Esophagus muscularis mucosa (tissue), 4 donors: ENCODE measurements around the gene USP35. TPM values are rescaled to one million over a fixed set of nuclear protein-coding genes. Genes with fewer than 3 reads are reported as not detected.

ENCODE experiments used
- DNase-seq: peaks from one replicate; pipeline ENCODE4 v3.0.0-alpha.2; 2017; ENCODE audit errors: extremely low spot score
- H3K27ac ChIP-seq, 4 donors: fragments of 200-600 bp; sonication (generic); replicated peaks in 1 of 4; 1 replicate in 3 of 4; 2 replicates in 1 of 4; pipeline ENCODE4 v1.5.1; 2016 to 2019; ENCODE audit warnings: mild to moderate bottlenecking in 1 of 4
- H3K27me3 ChIP-seq, 4 donors: fragments of 200-600 bp; sonication (generic); one replicate each; pipeline versions ENCODE4 v1.5.1 to v1.6.0; 2016 to 2019
- H3K36me3 ChIP-seq, 4 donors: fragments of 200-600 bp; sonication (generic); one replicate each; pipeline ENCODE4 v1.5.1; 2016 to 2019
- H3K4me1 ChIP-seq, 4 donors: fragments of 200-600 bp; sonication (generic); one replicate each; pipeline ENCODE4 v1.5.1; 2016 to 2019
- H3K4me3 ChIP-seq, 4 donors: fragments of 200-600 bp; sonication (generic); 1 replicate in 2 of 4; 2 replicates in 2 of 4; pipeline ENCODE4 v1.5.1; 2016 to 2019; ENCODE audit warnings: mild to moderate bottlenecking in 4 of 4, moderate library complexity in 1 of 4
- H3K9me3 ChIP-seq, 4 donors: fragments of 200-600 bp; sonication (generic); 1 replicate in 3 of 4; 2 replicates in 1 of 4; pipeline ENCODE4 v1.5.1; 2016 to 2019
- EP300 ChIP-seq: sonication (generic); formaldehyde crosslinking; IDR thresholded peaks from one replicate; pipeline ENCODE4 v1.6.1; 2017; ENCODE audit warnings: antibody characterized with exemption
- POLR2A ChIP-seq: fragments of 450-650 bp; IDR thresholded peaks from one replicate; pipeline ENCODE4 v1.6.1; 2017; ENCODE audit warnings: antibody characterized with exemption, moderate library complexity, mild to moderate bottlenecking, low read depth
- POLR2AphosphoS5 ChIP-seq, 2 donors: sonication (generic); formaldehyde crosslinking; IDR thresholded peaks; one replicate each; pipeline ENCODE4 v1.6.1; 2017; ENCODE audit warnings: antibody characterized with exemption in 2 of 2
- WGBS: methylation state at CpG from one replicate; pipeline ENCODE4 v1.1.5; 2018; 5-methylcytosine and 5-hydroxymethylcytosine counted together
- intact Hi-C: fragments of 100-400 bp; cut with DNase I; formaldehyde crosslinking; loops from one replicate; pipeline ENCODE4 v1.15.1; 2023
- total RNA-seq, 4 donors: library from RNA; depleted of rRNA; stranded (reverse); fragments of >200 nt; gene quantifications; one replicate each; pipeline versions ENCODE4 v1.1.0 to v1.2.1, GENCODE V29; 2016
- TF ChIP-seq, protein P1 (sequence below), 3 experiments: fragments of 200-600 bp in 2 of 3; fragments of 450-650 bp in 1 of 3; sonication (generic) in 2 of 3; IDR thresholded peaks; one replicate each; pipeline ENCODE4 v1.5.1; 2017 to 2019; ENCODE audit warnings: antibody characterized with exemption in 3 of 3, mild to moderate bottlenecking in 2 of 3, moderate library complexity in 1 of 3

USP35 gene
- total RNA-seq, 4 donors from 2014 or later: 5.8 to 15.4 (median 11.3) TPM

- H3K27ac ChIP-seq: no peak overlapping the region
- no peak for DNase-seq
- H3K9me3 ChIP-seq: no peaks in the 10 kb centered on the region
- H3K36me3 ChIP-seq: no peaks in the 10 kb centered on the region
- WGBS: 89% methylated on average over 2 of the region's 2 CpGs
- H3K4me3 ChIP-seq: no peak overlapping the region
- TF ChIP-seq, protein P1, sequence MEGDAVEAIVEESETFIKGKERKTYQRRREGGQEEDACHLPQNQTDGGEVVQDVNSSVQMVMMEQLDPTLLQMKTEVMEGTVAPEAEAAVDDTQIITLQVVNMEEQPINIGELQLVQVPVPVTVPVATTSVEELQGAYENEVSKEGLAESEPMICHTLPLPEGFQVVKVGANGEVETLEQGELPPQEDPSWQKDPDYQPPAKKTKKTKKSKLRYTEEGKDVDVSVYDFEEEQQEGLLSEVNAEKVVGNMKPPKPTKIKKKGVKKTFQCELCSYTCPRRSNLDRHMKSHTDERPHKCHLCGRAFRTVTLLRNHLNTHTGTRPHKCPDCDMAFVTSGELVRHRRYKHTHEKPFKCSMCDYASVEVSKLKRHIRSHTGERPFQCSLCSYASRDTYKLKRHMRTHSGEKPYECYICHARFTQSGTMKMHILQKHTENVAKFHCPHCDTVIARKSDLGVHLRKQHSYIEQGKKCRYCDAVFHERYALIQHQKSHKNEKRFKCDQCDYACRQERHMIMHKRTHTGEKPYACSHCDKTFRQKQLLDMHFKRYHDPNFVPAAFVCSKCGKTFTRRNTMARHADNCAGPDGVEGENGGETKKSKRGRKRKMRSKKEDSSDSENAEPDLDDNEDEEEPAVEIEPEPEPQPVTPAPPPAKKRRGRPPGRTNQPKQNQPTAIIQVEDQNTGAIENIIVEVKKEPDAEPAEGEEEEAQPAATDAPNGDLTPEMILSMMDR (IDR thresholded peaks at IDR 0.05): no peak
- TF ChIP-seq EP300: no peak
- no peak for TF ChIP-seq POLR2AphosphoS5 (IDR thresholded peaks at IDR 0.05)
- no peak for TF ChIP-seq POLR2A
- no peaks in the 10 kb centered on the region for H3K27me3 ChIP-seq
- intact Hi-C loops: loop anchor here (5.0 kb wide), 2 partner anchors 39 to 414 kb away; partner anchors contain the start of genes KCTD21 and USP35
- H3K4me1 ChIP-seq: peaks cover 0 to 10% (median 6%) of the 10 kb centered on the region in 4 donors
Measured at GRCh38 chr11:78147807-78148206, 40.9 kb upstream of the USP35 start.

- WGBS: 0% methylated on average over 1 of the region's 1 CpG
- H3K27ac ChIP-seq: no peak overlapping the region
Measured at GRCh38 chr11:78149646-78150045, 39.1 kb upstream of the USP35 start.

DNA sequence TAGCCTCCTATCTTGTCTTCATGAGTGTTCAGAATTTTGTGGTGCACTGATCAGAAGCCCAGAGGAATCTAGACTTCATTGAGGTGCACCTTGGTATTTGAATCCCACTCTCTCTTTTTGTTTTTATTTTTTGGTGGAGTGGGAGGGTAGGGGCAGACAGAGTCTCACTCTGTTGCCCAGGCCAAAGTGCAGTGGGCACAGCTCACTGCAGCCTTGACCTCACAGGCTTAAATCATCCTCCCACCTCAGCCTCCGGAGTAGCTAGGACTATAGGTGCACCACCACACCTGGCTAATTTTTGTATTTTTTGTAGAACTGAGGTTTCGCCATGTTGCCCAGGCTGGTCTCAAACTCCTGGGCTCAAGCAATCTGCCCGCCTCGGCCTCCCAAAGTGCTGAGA lies 38.4 kb upstream of the USP35 start:
- no peak for DNase-seq
- Histone ChIP-seq H3K27ac (no peak overlapping the region), H3K9me3 (no peaks in the 10 kb centered on the region), H3K27me3 (no peaks in the 10 kb centered on the region), H3K36me3 (no peaks in the 10 kb centered on the region), H3K4me1 (peaks cover 0 to 10% (median 6%) of the 10 kb centered on the region in 4 donors), H3K4me3 (no peak overlapping the region)
- WGBS: 97% methylated on average over 4 of the region's 4 CpGs
- intact Hi-C loops: no loop called here
- TF ChIP-seq EP300 (no peak), POLR2A (no peak), POLR2AphosphoS5 (IDR thresholded peaks at IDR 0.05) (no peak)
- TF ChIP-seq, protein P1 (IDR thresholded peaks at IDR 0.05): no peak

More at GRCh38 chr11:78149646-78150045, 39.1 kb upstream of the USP35 start:
- no peaks in the 10 kb centered on the region for H3K9me3 ChIP-seq
- H3K27me3 ChIP-seq: no peaks in the 10 kb centered on the region
- no peak for DNase-seq
- TF ChIP-seq POLR2AphosphoS5 (IDR thresholded peaks at IDR 0.05) (no peak), EP300 (no peak), POLR2A (no peak)
- TF ChIP-seq, protein P1 (IDR thresholded peaks at IDR 0.05): peak; percentile 39 to 55 (median 43)
- peaks cover 0 to 10% (median 6%) of the 10 kb centered on the region in 4 donors for H3K4me1 ChIP-seq
- no peaks in the 10 kb centered on the region for H3K36me3 ChIP-seq
- no peak overlapping the region for H3K4me3 ChIP-seq
- intact Hi-C loops: loop anchor here (5.0 kb wide), 2 partner anchors 38 to 413 kb away; partner anchors contain the start of genes KCTD21 and USP35

GRCh38 chr11:78150754-78151153 lies 38.0 kb upstream of the USP35 start:
- intact Hi-C loops: no loop called here
- DNase-seq: no peak
- Histone ChIP-seq H3K27ac (no peak overlapping the region), H3K4me3 (no peak overlapping the region), H3K9me3 (no peaks in the 10 kb centered on the region), H3K4me1 (peaks cover 0 to 10% (median 6%) of the 10 kb centered on the region in 4 donors), H3K27me3 (no peaks in the 10 kb centered on the region), H3K36me3 (no peaks in the 10 kb centered on the region)
- TF ChIP-seq, protein P1 (IDR thresholded peaks at IDR 0.05): no peak
- TF ChIP-seq POLR2A: no peak

DNA sequence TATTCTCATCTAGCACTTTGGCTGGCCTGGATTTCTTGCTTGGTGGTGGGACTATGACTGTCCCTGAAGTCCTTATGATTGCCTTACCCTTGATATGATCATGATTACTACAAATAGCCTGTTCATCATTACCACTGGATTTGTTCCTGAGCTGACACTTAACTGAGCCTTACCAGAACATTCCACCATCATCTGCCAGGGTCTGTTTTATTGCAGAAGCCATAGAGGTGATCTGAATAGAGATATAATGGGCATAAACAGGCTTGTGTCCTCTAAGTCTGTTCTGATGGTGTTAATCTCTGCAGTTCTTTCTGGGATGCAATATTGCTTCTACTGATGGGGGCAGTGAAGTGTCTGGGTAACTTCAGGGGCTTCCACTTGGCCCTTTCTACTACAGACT lies 36.9 kb upstream of the USP35 start:
- Histone ChIP-seq H3K4me3 (no peak overlapping the region), H3K9me3 (no peaks in the 10 kb centered on the region), H3K36me3 (no peaks in the 10 kb centered on the region), H3K27ac (no peak overlapping the region), H3K27me3 (no peaks in the 10 kb centered on the region), H3K4me1 (peaks cover 0 to 10% (median 6%) of the 10 kb centered on the region in 4 donors)
- TF ChIP-seq POLR2AphosphoS5 (IDR thresholded peaks at IDR 0.05): no peak
- TF ChIP-seq EP300: no peak
- DNase-seq: no peak
- intact Hi-C loops: no loop called here
